Stimulated activated CD4-positive, alpha-beta T cell treated with anti-CD3 and anti-CD28 coated beads, Interleukin-4, amount 100 ng/mL, for 48 hours (primary cell): Measurements from ENCODE around the gene STRN.
"Not testable (repeated sequence)": the region's sequence is repeated elsewhere in the genome, so short reads cannot be mapped to it uniquely, and the experiment has no call there.

Experiments used
- DNase-seq, 2 donors: peaks; one replicate each; pipeline ENCODE4 v3.0.0-alpha.2; 2020; ENCODE audit warnings: low read depth in 2 of 2

Gene STRN

DNA sequence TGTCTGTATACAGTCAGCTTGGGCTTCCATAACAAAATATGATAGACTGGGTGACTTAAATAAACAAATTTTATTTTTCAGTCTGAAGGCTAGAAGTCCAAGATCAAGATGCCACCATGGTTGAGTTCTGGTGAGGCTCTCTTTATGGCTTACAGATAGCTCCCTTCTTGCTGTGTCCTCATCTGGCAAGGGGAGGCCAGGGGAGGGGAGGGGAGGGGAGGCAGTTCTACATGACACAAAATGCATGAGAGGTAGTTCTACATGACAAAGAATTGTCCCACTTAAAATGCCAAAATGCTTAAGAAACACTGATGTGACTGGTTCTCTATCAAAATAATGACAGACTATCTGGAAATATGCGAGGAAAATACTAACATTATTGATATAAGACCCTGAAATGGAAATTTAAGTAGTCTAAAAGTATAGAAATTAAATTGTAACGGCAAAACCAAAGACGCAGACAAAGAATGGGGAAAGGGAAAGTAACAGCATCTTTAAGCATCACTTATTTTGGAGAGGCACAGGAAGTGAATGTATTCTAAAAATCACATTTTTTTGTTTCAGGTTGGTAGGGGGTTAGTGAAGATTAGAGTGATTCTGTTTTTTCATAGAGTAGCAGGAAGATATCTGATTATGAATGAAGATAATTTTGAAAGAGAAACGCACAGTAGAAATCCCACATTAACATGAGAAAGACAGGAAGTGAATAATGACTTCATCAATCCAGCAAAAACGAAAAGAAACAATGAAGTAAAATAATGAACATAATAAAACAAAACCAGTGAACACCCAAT is 131.4 kb downstream of the STRN start:
- DNase-seq: no peak

DNA sequence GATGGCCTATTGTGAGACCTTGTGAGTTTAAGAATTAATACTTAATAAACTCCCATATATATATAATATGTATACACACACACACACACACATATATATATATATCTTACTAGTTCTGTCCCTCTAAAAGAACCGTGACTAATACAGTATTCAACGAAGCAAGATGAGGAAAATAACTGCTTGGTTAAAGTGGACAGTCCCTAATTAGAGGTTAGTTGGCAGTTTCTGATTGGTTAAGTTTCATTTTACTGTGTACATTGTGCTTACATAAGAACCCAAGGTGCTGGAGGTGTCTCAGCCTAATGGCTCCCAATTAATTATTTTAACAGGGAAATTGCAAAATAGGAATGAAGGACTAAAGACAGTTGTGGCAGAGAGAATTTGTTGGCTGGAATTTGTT is 132.1 kb downstream of the STRN start:
- DNase-seq: no peak

DNA sequence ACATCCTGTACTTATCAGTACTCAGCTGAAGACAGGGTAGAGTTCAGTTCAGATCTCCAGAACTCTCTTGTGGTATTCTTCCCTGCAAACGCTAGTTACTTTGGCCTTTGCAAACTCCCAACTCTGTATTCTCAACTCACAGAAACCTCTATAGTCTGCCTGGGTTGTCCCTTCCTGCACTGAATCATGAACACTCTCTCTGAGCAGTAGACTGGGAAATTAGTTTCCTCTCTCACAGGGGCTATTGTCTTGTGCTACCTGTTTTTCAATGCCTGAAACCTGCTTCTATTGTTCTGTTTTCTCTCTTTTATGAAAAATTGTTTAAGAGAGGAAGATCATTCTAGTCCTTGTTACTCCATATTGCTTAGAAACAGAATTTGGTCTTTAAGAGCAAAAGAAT is 135.2 kb downstream of the STRN start:
- no peak for DNase-seq

DNA sequence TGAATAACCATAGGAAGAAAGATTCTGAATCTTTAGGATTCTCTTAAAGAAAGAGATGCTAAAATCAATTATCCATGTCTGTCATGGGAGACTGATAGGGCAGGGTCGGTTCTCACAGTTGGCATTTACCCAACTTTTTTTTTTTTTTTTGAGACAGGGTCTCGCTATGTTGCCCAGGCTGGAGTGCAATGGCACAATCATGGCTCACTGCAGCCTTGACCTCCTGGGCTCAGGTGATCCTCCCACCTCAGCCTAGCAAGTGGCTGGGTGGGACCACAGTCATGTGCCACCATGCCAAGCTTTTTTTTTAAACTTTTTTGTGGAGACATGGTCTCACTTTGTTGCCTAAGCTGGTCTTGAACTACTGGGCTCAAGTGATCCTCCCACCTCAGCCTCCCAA is 141.7 kb downstream of the STRN start:
- DNase-seq: not testable (repeated sequence)

DNA sequence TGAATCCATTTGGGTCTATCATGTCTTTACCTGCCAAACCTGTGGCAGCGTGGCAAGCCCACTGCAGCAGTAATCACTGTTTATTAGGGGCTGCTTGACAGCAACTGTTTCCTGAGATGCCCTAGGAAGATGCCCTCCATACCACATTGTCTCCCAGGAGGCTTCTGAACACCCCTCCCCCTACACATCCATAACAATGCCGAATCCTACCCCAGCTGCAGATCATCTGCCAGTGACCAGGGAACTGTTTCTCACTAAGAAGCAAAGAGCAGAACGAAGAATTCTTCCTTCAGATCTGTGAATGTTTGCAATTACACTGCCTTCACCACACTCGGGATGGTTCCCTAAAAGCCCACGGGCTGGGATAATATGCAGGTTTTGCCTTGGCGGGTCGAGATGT is 142.1 kb downstream of the STRN start:
- DNase-seq: no peak

DNA sequence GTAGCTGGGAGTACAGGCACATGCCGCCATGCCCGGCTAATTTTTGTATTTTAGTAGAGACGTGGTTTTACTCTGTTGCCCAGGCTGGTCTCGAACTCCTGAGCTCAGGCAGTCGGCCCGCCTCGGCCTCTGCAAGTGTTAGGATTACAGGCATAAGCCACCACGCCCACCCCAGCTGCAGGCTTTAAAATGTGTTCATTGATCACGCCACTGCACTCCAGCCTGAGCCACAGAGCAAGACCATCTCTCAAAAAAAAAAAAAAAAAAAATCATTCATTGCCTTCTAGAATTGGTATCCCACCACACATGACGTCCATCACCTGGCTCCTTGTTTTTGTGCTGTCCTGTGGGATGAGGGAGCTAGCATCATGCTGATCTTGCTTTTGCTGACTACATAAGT is 142.5 kb downstream of the STRN start:
- no peak for DNase-seq

DNA sequence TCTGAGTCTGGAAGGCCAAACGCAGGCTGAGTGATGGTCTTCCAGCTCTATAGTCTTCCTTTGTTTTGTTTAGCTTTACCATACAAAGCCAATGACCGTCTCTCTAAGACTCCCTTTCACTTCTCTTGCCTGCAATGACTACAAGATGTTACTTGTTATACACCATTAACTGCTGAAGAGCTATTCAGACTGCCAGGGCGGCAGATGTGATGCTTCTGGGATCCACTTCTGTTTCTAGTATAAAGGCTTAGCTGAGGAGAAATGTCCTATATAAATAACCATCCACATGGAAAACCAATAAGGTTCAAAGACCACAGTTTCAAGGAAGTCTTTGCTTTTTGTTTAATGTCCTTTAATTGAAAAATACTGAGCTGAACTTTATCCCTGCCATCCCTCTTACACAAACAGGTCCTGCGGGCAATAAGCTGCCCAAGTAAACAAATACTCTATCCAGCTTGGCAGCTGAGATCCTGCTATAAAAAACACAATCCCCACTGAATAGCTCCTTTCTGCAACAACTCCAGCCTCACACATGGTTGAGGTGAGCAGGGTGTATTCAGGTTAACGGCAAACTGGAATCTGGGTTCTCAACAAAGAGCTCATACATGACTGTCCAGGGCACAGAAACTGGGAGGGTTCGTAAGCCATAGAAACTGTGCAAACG is 145.3 kb downstream of the STRN start:
- DNase-seq: no peak

DNA sequence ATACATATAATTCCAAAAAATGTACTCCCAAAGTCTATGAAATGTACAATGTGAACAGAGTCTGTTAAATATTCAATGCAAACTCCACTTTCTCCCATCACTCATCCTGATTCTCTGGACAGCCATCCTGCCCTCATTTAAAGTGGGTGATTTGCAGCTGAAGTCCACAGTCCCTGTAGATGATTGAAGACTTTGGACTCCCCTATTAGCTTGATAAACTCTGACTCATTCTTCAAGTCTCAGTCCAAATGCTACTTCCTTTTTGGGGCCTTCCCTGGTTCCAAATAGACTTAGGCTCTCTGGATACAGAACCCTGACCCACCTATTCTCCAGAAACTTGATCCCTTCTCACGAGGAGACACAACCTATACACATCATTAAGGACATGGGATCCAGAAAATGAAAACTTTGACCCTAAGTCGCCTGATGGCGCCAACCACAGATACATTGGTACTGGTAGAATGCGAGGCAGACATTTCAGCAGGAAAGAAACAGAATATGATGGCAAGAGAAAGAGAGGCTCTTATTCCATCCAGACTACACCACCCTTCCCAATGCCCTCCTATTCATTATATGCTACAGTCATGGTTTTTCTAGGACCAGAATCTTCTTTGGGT is 147.1 kb downstream of the STRN start:
- DNase-seq: no peak

DNA sequence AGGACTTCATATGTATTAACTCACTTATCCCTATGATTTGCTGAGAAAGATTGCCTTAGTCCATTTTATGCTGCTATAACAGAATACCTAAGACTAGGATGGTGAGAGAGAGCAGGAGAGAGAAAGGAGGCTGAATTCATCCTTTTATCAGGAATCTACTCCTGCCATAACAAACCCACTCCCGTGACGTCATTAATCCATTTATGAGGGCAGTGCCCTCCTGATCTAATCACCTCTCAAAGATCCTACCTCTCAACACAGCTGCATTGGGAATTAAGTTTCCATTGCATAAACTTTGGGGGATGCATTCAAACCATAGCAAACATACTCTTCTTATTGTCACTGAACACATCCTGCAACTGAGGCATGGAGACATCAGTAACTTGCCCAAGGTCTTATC is 147.8 kb downstream of the STRN start:
- DNase-seq: no peak

DNA sequence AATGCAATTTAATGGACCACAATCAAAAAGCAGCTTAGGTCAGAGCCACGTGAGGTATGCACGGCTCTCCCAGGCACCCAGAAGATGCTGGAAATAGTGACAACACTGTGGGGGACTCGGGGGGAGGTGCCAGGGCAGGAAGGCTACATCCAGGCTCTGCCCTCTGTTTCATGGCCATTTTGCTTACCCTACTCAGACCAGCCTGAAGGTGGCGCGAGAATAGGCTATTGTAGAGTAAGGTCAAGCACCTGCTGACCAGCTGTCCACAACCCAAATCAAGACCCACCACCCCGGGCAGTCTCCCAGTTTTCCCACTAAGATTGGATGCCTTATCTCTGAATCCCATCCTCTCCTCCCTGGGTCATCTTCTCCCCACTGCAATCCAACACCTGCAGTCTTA is 154.1 kb downstream of the STRN start:
- no peak for DNase-seq

DNA sequence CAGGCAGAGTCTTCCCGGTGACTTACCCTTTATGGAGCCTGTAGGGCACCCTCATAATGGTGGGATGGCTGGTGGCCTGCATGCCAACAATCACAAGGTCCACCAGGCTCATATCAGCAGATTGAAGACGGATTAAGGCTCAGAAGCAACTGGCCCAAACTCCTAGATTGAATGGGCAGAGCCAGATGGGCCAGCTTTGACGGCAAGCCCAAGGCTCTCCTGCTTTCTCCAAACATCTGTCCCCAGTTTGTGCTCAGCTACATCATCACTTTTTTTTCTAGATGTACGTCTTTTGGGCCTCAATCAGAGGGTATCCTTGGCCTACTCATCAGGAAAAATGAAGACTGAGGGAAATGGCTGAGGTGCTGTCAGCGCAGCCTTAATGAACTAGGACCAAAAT is 155.3 kb downstream of the STRN start:
- no peak for DNase-seq

DNA sequence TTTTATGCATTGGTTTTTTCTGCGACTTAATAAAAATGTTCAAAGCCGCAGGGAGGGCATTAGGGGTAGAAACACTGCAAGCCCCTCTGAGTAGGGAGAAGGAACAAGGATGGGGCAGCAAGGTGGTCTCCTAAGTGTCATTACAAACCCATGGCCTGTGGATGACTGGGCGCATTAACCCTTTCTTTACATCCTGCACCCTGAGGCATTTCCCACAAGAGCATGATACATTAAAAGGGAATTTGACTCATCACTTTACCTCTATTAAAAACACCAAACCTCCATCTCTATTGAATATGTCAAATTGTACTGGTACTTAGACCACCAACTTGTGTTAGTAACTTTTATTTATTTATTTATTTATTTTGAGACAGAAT is 157.3 kb downstream of the STRN start:
- no peak for DNase-seq

DNA sequence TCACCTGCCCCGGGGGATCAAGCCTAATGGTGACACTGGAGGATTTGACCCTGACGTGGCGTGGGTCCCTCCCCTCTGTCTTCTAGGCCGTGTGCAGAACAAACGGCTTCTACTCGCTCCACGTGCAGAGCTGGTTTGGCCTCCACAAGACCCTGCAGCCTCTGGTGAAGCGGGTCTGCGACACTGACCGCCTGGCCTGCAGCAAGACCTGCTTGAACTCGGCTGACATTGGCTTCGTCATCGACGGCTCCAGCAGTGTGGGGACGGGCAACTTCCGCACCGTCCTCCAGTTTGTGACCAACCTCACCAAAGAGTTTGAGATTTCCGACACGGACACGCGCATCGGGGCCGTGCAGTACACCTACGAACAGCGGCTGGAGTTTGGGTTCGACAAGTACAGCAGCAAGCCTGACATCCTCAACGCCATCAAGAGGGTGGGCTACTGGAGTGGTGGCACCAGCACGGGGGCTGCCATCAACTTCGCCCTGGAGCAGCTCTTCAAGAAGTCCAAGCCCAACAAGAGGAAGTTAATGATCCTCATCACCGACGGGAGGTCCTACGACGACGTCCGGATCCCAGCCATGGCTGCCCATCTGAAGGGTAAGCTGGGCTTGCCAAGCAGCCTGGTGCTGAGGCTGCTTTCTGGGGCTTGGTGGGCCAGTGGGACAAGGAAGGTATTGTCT is 157.8 kb downstream of the STRN start:
- DNase-seq: no peak

DNA sequence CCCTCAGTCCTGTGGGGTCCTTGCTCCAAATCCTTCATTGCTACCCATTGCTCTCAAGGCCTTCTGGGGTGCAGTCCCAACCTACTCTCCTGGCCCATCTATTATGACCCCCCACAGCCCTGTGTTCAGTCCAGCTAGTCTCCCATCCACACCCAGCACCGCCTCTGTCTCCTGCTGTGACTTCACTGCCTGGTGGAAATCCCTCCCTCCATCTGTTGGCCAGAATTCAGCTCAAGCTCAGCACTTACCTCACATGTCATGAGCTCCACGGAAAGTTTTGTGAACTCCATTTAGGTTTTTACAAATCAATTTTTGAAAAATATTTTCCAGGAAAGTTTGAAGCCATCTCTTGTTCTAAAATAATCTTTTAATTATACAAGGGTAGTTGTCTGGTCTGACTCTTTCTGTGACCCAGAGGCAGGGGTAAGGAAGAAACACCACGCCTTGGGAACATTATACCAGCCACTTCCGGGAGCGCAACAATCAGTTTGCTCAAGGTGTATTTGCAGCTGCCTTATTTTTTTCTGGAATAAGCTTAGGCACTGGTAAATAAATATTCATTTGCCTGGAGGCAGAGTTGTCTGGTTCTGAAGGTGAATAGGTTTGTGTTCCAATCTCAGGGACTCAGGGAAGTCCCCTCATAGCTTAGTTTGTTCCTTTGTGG is 159.0 kb downstream of the STRN start:
- no peak for DNase-seq

DNA sequence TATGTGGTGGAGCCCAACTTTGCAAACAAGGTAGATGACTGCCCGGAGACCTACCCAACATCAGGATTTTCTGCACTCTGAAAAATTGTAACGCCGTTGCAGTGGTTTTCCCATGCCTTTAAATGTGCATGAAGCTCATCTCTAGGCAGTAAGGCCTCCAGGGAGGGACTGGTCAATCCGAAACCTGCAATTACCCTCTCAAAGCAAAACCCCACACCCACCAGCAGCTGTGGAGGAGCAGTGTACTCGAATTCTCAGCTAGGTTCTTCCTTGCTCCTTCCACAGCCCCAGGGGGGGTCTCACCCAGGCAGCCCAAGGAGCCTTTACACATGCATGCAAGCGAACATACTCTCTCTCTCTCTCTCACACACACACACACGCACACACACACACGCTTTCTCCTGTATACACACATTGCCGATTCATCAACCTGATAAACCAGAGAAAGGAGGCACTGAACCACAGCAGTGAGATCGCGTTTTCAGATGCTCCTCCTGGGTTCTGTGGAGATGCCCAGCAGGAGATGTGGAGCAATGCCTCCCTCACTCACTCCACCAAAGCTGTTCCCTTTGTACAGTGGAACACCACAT is 160.6 kb downstream of the STRN start:
- DNase-seq: no peak

DNA sequence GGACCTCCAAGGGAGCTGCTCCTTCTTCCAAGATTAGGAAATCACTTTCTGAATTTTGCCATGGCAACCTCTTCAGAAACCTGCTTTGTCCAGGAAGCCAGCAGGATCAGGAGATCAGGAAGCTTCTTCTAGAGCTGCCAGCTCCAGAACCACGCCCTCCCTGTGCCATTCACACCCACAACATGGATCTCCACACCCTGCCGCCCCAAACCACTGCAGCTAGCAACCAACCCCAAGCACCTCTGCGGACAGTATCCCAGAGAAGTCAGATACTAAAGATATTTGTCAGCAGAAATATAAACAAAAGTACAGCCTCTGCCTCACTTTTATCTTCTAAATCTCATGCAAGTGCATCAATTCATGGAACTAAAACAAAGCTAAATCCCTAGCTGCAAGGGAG is 163.4 kb downstream of the STRN start:
- DNase-seq: no peak

DNA sequence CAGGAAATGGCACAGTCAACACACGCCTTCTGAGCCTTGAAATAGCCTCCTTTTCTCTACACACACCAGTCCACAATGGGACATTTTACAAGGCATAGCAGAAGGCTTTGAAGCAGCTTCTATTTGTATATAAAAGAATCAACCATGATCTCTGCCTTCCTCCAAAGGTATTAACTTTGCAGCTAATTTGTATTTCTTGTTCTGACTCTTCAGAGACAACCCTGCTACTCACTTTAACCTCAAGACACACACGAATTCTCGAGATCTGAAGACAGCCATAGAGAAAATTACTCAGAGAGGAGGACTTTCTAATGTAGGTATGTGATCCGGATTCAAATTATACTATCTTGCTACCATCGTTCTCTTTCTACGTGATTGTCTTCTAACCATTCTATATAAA is 165.2 kb downstream of the STRN start:
- no peak for DNase-seq

DNA sequence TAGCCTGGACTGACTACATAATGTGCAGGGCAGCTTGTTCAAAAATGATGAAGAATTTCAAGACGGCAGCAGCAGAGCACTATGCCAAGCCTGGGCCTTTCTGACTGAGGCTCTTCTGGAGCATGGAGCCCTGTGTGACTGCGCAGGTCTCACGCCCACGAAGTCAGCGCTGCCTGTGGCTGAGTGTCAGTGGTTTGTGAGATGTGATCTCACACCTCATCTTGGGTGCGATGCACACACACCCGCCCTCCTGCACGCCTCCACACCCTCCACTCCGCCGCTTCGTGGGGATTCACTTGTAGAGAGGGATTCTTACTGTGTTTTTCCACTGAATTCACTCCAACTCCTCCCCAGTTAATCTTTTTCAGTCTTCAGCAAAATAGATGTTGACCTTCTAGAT is 166.0 kb downstream of the STRN start:
- peak; percentile 46 to 62 for DNase-seq

DNA sequence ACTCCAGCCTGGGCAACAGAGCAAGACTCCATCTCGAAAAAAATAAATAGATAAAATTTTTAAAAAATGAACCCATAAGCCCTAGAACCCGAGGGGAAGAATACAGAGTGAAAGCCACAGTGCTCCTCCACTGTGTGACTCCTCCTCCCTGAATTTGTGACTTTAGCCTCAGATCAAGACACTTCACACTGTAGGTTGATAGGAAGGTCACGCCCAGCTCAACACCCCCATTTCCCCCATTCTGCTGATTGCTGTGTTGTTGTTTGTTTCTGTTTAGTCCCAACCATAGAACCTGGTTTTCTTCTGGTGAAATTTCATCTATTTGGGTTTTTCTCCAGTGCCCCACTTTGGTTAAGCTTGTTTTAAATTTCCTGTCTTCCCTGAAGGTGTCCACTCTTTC is 167.6 kb downstream of the STRN start:
- no peak for DNase-seq

DNA sequence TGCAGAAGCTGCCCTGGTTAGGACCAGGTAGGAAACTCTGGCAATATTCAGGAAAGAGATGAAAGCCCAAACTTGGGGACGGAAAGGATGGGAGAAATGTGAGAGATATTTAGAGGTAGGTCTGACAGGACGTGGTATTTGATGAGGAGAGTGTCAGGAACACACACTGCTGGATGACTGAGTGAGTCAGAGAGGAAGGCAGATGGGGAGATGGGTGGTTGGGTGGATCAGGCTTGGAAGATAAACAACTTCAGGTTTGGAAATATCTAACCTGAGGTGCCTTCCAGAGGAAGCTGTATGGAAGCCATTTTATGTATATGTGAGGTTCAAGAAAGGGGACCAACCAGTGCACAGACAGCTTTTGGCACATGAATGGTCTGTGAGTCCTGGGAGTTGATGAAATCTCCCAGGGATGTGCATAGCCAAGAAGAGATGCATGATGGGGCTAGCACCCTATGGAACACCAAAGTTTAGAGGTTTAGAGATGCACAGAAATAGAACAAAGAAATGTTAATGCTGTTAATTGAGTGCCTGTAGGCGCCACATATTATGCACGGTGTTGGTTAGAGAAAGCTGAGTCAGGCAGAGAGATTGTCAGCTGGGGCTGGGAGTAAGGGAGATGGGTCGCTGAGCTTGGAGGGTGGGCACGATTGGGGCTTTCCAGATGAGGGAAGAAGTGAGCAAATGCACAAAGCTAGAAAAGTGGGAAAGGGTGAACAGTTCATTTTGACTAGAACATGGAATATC is 168.8 kb downstream of the STRN start:
- DNase-seq: no peak
